K562 (cell line): ENCODE measurements around the gene MKS1. TPM values are rescaled to one million over a fixed set of nuclear protein-coding genes. Genes with fewer than 3 reads are reported as not detected.

Experiments used
- ATAC-seq: fragments of 200-7000 bp; cut with Tn5 transposase; 3 replicates; pipeline ENCODE4 v1.9.1; 2020; ENCODE audit warnings: moderate library complexity
- BruUV-seq: library from RNA; stranded (reverse); fragments of 400-500 nt; replicated peaks from 2 replicates; lab custom pipeline; 2021; lab: Mats Ljungman, UMichigan
- CTCF ChIA-PET: fragments of 300-600 bp; formaldehyde crosslinking; extraction: SDS; loops from one replicate; lab custom pipeline; 2021; ENCODE audit warnings: low intra/inter-chr PET ratio; lab: Yijun Ruan, JAX
- POLR2A ChIA-PET: fragments of 300-600, 350-650 bp; sonication (Branson Sonifier 250); formaldehyde crosslinking; extraction: SDS; loops from one replicate; lab custom pipeline; 2021; ENCODE audit warnings: antibody characterized with exemption, inconsistent platforms; lab: Yijun Ruan, JAX
- DNase-seq, 4 experiments: peaks; one replicate each; pipeline versions ENCODE4 v3.0.0 to v3.0.0-alpha.2; 2011 to 2018; ENCODE audit warnings: low spot score in 3 of 4, mixed read lengths in 3 of 4; ENCODE audit errors: extremely low read depth in 1 of 4
- FAIRE-seq: peaks from 2 replicates; lab custom pipeline; 2011; peaks lifted over from hg19 to GRCh38; lab: Jason Lieb, UNC
- H2AFZ ChIP-seq: 2 replicates; pipeline ENCODE4 v1.6.0; 2011; ENCODE audit warnings: low read depth, low read length, control low read depth, inconsistent platforms
- H3K27ac ChIP-seq: fragments of 200-600 bp; 3 replicates; pipeline ENCODE4 v1.8.0; 2011; ENCODE audit warnings: low read depth, mild to moderate bottlenecking, control low read depth, inconsistent platforms, low read length, moderate library complexity, mixed read lengths; ENCODE audit errors: extremely low read depth
- H3K27me3 ChIP-seq, 2 experiments: fragments of 300-600 bp in 1 of 2; 2 replicates in 1 of 2; 3 replicates in 1 of 2; pipeline versions ENCODE4 v1.6.0 to v1.8.0; 2011; ENCODE audit warnings: inconsistent platforms in 2 of 2, low read length in 2 of 2, mild to moderate bottlenecking in 1 of 2, mixed read lengths in 1 of 2, moderate library complexity in 1 of 2; ENCODE audit not compliant: control insufficient read depth in 2 of 2, insufficient read depth in 2 of 2
- H3K36me3 ChIP-seq: fragments of 300-600 bp; 3 replicates; pipeline ENCODE4 v1.8.0; 2011; ENCODE audit warnings: mild to moderate bottlenecking, low read length, inconsistent platforms; ENCODE audit not compliant: control insufficient read depth, insufficient read depth
- H3K4me1 ChIP-seq, 2 experiments: fragments of 200-600 bp in 1 of 2; replicated peaks in 1 of 2; 2 replicates in 1 of 2; 3 replicates in 1 of 2; pipeline versions ENCODE4 v1.5.1 to v1.8.0; 2011; ENCODE audit warnings: inconsistent platforms in 2 of 2, low read length in 2 of 2, mild to moderate bottlenecking in 1 of 2, mixed read lengths in 1 of 2, moderate library complexity in 1 of 2; ENCODE audit not compliant: control insufficient read depth in 2 of 2, insufficient read depth in 2 of 2
- H3K4me2 ChIP-seq: 2 replicates; pipeline ENCODE4 v1.6.1; 2011; ENCODE audit warnings: low read length, control low read depth, inconsistent platforms, mixed read lengths; ENCODE audit not compliant: insufficient read depth
- H3K4me3 ChIP-seq: fragments of 200-600 bp; sonication (generic), shearing (Covaris generic); 2 replicates; pipeline ENCODE4 v1.5.1; 2016; ENCODE audit warnings: control low read depth, inconsistent platforms
- H3K79me2 ChIP-seq: fragments of 200-600 bp; 3 replicates; pipeline ENCODE4 v1.8.0; 2011; ENCODE audit warnings: low read length, inconsistent platforms; ENCODE audit not compliant: control insufficient read depth, insufficient read depth
- H3K9ac ChIP-seq, 2 experiments: 2 replicates each; pipeline versions ENCODE4 v1.6.0 to v1.6.1; 2011; ENCODE audit warnings: low read depth in 2 of 2, low read length in 2 of 2, control low read depth in 1 of 2, inconsistent platforms in 1 of 2, mild to moderate bottlenecking in 1 of 2, mixed read lengths in 1 of 2; ENCODE audit not compliant: insufficient read depth in 1 of 2
- H3K9me1 ChIP-seq: one replicate; pipeline ENCODE4 v1.6.0; 2011; ENCODE audit warnings: inconsistent platforms, mild to moderate bottlenecking, low read length, moderate library complexity; ENCODE audit not compliant: control insufficient read depth, insufficient read depth
- H3K9me3 ChIP-seq: replicated peaks from 2 replicates; pipeline ENCODE4 v1.5.1; 2011; ENCODE audit warnings: low read depth, low read length, inconsistent platforms; ENCODE audit not compliant: control insufficient read depth, insufficient read depth
- H4K20me1 ChIP-seq: replicated peaks from 2 replicates; pipeline ENCODE4 v1.6.1; 2011; ENCODE audit warnings: low read length, inconsistent platforms, mixed read lengths; ENCODE audit not compliant: control insufficient read depth, insufficient read depth
- AFF1 ChIP-seq, 2 experiments: fragments of 450-650 bp; IDR thresholded peaks; 2 replicates each; pipeline ENCODE4 v1.6.1; 2018; ENCODE audit warnings: mild to moderate bottlenecking in 2 of 2, low read depth in 1 of 2; ENCODE audit not compliant: partially characterized antibody in 2 of 2
- CBFA2T2 ChIP-seq: fragments of 450-650 bp; conservative IDR thresholded peaks from 2 replicates; pipeline ENCODE4 v1.6.1; 2017; ENCODE audit warnings: mild to moderate bottlenecking
- CHD4 ChIP-seq: fragments of 200-600 bp; sonication (generic); IDR thresholded peaks from 3 replicates; pipeline ENCODE4 v1.6.1; 2012; ENCODE audit warnings: low read depth, mild to moderate bottlenecking, mixed read lengths, low read length, inconsistent platforms; ENCODE audit not compliant: insufficient read depth, insufficient replicate concordance, poor library complexity, severe bottlenecking
- ELK3 ChIP-seq: fragments of 450-650 bp; formaldehyde crosslinking; IDR thresholded peaks from 2 replicates; pipeline ENCODE4 v1.4.0; 2020; ENCODE audit warnings: mild to moderate bottlenecking
- KLF1 ChIP-seq: fragments of 450-650 bp; IDR thresholded peaks from 2 replicates; pipeline ENCODE4 v1.6.1; 2016; ENCODE audit warnings: missing genetic modification characterization, missing compliant biosample characterization
- LCOR ChIP-seq: sonication (generic); formaldehyde crosslinking; IDR thresholded peaks from 2 replicates; pipeline ENCODE4 v1.8.0; 2022; ENCODE audit warnings: mild to moderate bottlenecking, missing genetic modification reagents
- POLR2G ChIP-seq: fragments of 200-400 bp; formaldehyde crosslinking; IDR thresholded peaks from 2 replicates; pipeline ENCODE4 v1.6.1; 2017; ENCODE audit warnings: low read depth, mild to moderate bottlenecking, antibody characterized with exemption, low read length, moderate library complexity
- PTBP1 ChIP-seq: fragments of 200-400 bp; formaldehyde crosslinking; IDR thresholded peaks from 2 replicates; pipeline ENCODE4 v1.6.1; 2017; ENCODE audit warnings: low read depth, low read length
- SIRT6 ChIP-seq: IDR thresholded peaks from one replicate; pipeline ENCODE4 v1.6.1; 2012; ENCODE audit warnings: low read depth, mild to moderate bottlenecking, control low read depth, inconsistent platforms, low read length, moderate library complexity
- SMAD3 ChIP-seq: fragments of 450-650 bp; formaldehyde crosslinking; conservative IDR thresholded peaks from 2 replicates; pipeline ENCODE4 v1.4.0; 2020; ENCODE audit warnings: mild to moderate bottlenecking
- SRSF7 ChIP-seq: fragments of 200-400 bp; formaldehyde crosslinking; optimal IDR thresholded peaks from 2 replicates; pipeline ENCODE3; 2017; ENCODE audit warnings: mild to moderate bottlenecking, low read depth, low read length
- SRSF9 ChIP-seq: fragments of 200-400 bp; formaldehyde crosslinking; IDR thresholded peaks from 2 replicates; pipeline ENCODE4 v1.6.1; 2017; ENCODE audit warnings: low read depth, low read length, borderline replicate concordance
- TSC22D4 ChIP-seq: fragments of 450-650 bp; IDR thresholded peaks from 2 replicates; pipeline ENCODE4 v1.6.1; 2016; ENCODE audit warnings: missing genetic modification characterization, missing biosample characterization, control low read depth
- ZEB2 ChIP-seq: fragments of 450-650 bp; IDR thresholded peaks from 2 replicates; pipeline ENCODE4 v1.6.1; 2016
- ZNF3 ChIP-seq: fragments of 250-450 bp; sonication (Bioruptor Pico); IDR thresholded peaks from 2 replicates; pipeline ENCODE4 v1.5.0; 2021; ENCODE audit warnings: mild to moderate bottlenecking, moderate library complexity
- ZNF589 ChIP-seq: fragments of 200-800 bp; sonication (Bioruptor generic); IDR thresholded peaks from 2 replicates; pipeline ENCODE4 v1.6.1; 2016; ENCODE audit warnings: low read depth, missing genetic modification characterization, missing compliant biosample characterization
- ZNF79 ChIP-seq: fragments of 250-450 bp; sonication (Bioruptor Pico); IDR thresholded peaks from 2 replicates; pipeline ENCODE4 v1.4.0; 2020; ENCODE audit warnings: low read depth, mild to moderate bottlenecking, moderate library complexity
- whole genome bisulfite sequencing: fragments of 100-300 bp; shearing (Covaris generic); methylation state at CpG from one replicate; pipeline ENCODE4 v1.1.6; 2016; ENCODE audit warnings: low coverage, mixed read lengths; ENCODE audit not compliant: insufficient coverage; ENCODE audit errors: missing lambda C conversion rate; 5-methylcytosine and 5-hydroxymethylcytosine counted together
- in situ Hi-C: fragments of 300-500 bp; cut with MboI; formaldehyde crosslinking; loops from 4 replicates; pipeline ENCODE4 v1.15.0; 2018; ENCODE audit warnings: inconsistent platforms, mixed read lengths
- intact Hi-C: fragments of 100-400 bp; cut with micrococcal nuclease; formaldehyde crosslinking; loops from 2 replicates; pipeline ENCODE4 v1.14.2; 2022
- polyA plus RNA-seq, 8 experiments: library from polyadenylated mRNA; depleted of rRNA in 4 of 8; stranded (reverse) in 5 of 8; unstranded in 3 of 8; fragments of >200 nt; fragmentation: Nextera tagmentation in 2 of 8; fragmentation: Illumina TruSeq in 1 of 8; extraction: Ambion mirVana in 2 of 8; extraction: Trizol in 1 of 8; gene quantifications; 2 replicates each; pipeline versions ENCODE4 v1.2.1 to v1.2.3, GENCODE V29; 2011 to 2014; ENCODE audit warnings: inconsistent platforms in 1 of 8, missing spikeins in 1 of 8
- total RNA-seq, 7 experiments: library from RNA; depleted of rRNA in 6 of 7; stranded (reverse); fragments of >200 nt in 6 of 7; fragmentation: Illumina TruSeq in 2 of 7; extraction: Trizol in 2 of 7; gene quantifications; 2 replicates each; pipeline versions ENCODE4 v1.2.1 to v1.2.3, GENCODE V29; 2011 to 2021; ENCODE audit warnings: low replicate concordance in 1 of 7

MKS1 gene
- total and polyA plus RNA-seq, 9 of the 15 experiments (the other 6 are each of a cell fraction or from before 2014, with no cell fraction given), result 16.3 to 31.0 (median 25.9) TPM

- peaks cover 15 to 24% of the 10 kb centered on the region in 2 experiments for H3K4me1 ChIP-seq
- peak; percentile 98 for TF ChIP-seq LCOR (CRISPR knock-in tag)
- no peak for TF ChIP-seq ZEB2
- no peak for TF ChIP-seq ZNF79 (CRISPR knock-in tag)
- TF ChIP-seq AFF1 (IDR thresholded peaks at IDR 0.05; ENCODE audit: low read depth in 1 of 2, partially characterized antibody in 2 of 2), result no peak
- no peak for TF ChIP-seq CHD4
- TF ChIP-seq ELK3 (CRISPR knock-in tag), result no peak
- TF ChIP-seq CBFA2T2, result 0 out of 2 replicates have a peak, but pooled peaks have one; percentile 9
- TF ChIP-seq SRSF9, result no peak
- peak; percentile 55 for TF ChIP-seq POLR2G
- TF ChIP-seq TSC22D4 (tag), result no peak
- TF ChIP-seq PTBP1, result no peak
- TF ChIP-seq SRSF7, result no peak
- TF ChIP-seq ZNF589, result no peak
- TF ChIP-seq ZNF3, result no peak
- no peak for TF ChIP-seq KLF1
- no peak for TF ChIP-seq SIRT6
- TF ChIP-seq SMAD3 (CRISPR knock-in tag), result no peak
Measured at GRCh38 chr17:58249270-58250133, 30.4 kb upstream of the MKS1 start.

More at GRCh38 chr17:58249270-58250133, 30.4 kb upstream of the MKS1 start:
- Histone ChIP-seq H3K4me2 (peak overlapping the region; percentile 34; the same call in 1 of the 2 replicates), H3K9me3 (no peaks in the 10 kb centered on the region; the same call in 1 of the 2 replicates), H3K27ac (0 out of 3 replicates have a peak overlapping the region, but pooled peaks have one; percentile 29), H4K20me1 (no peaks in the 10 kb centered on the region), H3K9ac (0 out of 4 replicates have a peak overlapping the region, but pooled peaks of 1 of the 2 experiments have one; percentile 17), H3K79me2 (no peaks in the 10 kb centered on the region), H3K4me3 (no peak overlapping the region), H3K36me3 (no peaks in the 10 kb centered on the region), H3K27me3 (peaks cover 0 to 5% of the 10 kb centered on the region in 2 experiments; a peak in 1 of 5 replicates), H2AFZ (peak overlapping the region; percentile 97), H3K9me1 (no peaks in the 10 kb centered on the region)
- 43% methylated on average over 22 of the region's 57 CpGs for WGBS
- in situ Hi-C loops (no loop called here), intact Hi-C loops (loop anchor here (5.0 kb wide), 1 partner anchor 127 kb away; no protein-coding TSS in a partner anchor)
- peak; percentile 91 for ATAC-seq
- ChIA-PET POLR2A (interaction anchor here (0.8 kb wide), 2 partner anchors 13 to 31 kb away, joined by 3 to 4 read pairs; no protein-coding TSS in a partner anchor), CTCF (no interaction called here)
- peak; percentile 56 for FAIRE-seq
- DNase-seq, result peak; percentile 80 to 96 (median 94)
- BruUV-seq, result no TSS peak
